Kidney (tissue), 14 donors: ENCODE results near the gene PNKP. TPM values are rescaled to one million over a fixed set of nuclear protein-coding genes. Genes with fewer than 3 reads are reported as not detected.

ENCODE experiments used
- DNase-seq, 5 donors: peaks; one replicate each; pipeline ENCODE4 v3.0.0-alpha.2; 2013 to 2020
- FAIRE-seq: peaks from 2 replicates; lab custom pipeline; 2012; peaks lifted over from hg19 to GRCh38; lab: Jason Lieb, UNC
- H3K27ac ChIP-seq, 2 donors: one replicate each; pipeline ENCODE4 v1.7.0; 2013; ENCODE audit warnings: low read depth in 2 of 2, low read length in 2 of 2, inconsistent platforms in 1 of 2
- H3K27me3 ChIP-seq: one replicate; pipeline ENCODE4 v1.7.1; 2013; ENCODE audit warnings: low read length, inconsistent platforms; ENCODE audit not compliant: control insufficient read depth, insufficient read depth
- H3K36me3 ChIP-seq, 3 donors: one replicate each; pipeline versions ENCODE4 v1.7.0 to v1.7.1; 2013; ENCODE audit warnings: low read length in 3 of 3, control low read depth in 1 of 3, inconsistent platforms in 1 of 3; ENCODE audit not compliant: insufficient read depth in 3 of 3, control insufficient read depth in 2 of 3
- H3K4me1 ChIP-seq, 3 donors: one replicate each; pipeline versions ENCODE4 v1.7.0 to v1.7.1; 2013; ENCODE audit warnings: low read length in 3 of 3, inconsistent platforms in 1 of 3, low read depth in 1 of 3; ENCODE audit not compliant: control insufficient read depth in 2 of 3, insufficient read depth in 2 of 3
- H3K4me3 ChIP-seq, 3 donors: one replicate each; pipeline versions ENCODE4 v1.7.0 to v1.8.1; 2013; ENCODE audit warnings: low read length in 3 of 3, control low read depth in 1 of 3, inconsistent platforms in 1 of 3
- H3K9ac ChIP-seq, 3 donors: one replicate each; pipeline versions ENCODE4 v1.7.0 to v1.7.1; 2013; ENCODE audit warnings: low read length in 3 of 3, control low read depth in 1 of 3, inconsistent platforms in 1 of 3
- H3K9me3 ChIP-seq, 3 donors: one replicate each; pipeline versions ENCODE4 v1.7.0 to v1.7.1; 2013; ENCODE audit warnings: low read length in 3 of 3, control low read depth in 1 of 3, inconsistent platforms in 1 of 3; ENCODE audit not compliant: control insufficient read depth in 2 of 3, insufficient read depth in 1 of 3
- intact Hi-C: fragments of 100-400 bp; cut with DNase I; formaldehyde crosslinking; loops from one replicate; pipeline ENCODE4 v1.11.1; 2022
- polyA plus RNA-seq: library from polyadenylated mRNA; stranded (reverse); fragments of 350-450 nt; fragmentation: Illumina TruSeq; extraction: RNeasy Lipid Tissue Mini Kit (QIAGEN cat#74804); gene quantifications from one replicate; pipeline ENCODE4 v1.2.3, GENCODE V29; 2014; ENCODE audit warnings: low read depth, low replicate concordance; ENCODE audit not compliant: insufficient read depth
- total RNA-seq: library from RNA; stranded (reverse); fragmentation: NEBNext Ultra II Directional; extraction: Animal tissue kit (Norgen Biotek cat#: 25700); gene quantifications from one replicate; pipeline ENCODE4 v1.2.1, GENCODE V29; 2021
- TF ChIP-seq, protein P1 (sequence below): IDR thresholded peaks from 3 replicates; pipeline ENCODE4 v1.5.1; 2012; ENCODE audit warnings: mild to moderate bottlenecking, moderate library complexity, borderline replicate concordance; ENCODE audit not compliant: insufficient read depth; ENCODE audit errors: extremely low read depth
- donor health status: control.
- donor health status: control.
- donor health status: control.
- donor health status: control.
- donor health status: control.
- donor health status: DM: yes; HTN: yes; CAD: no.
- donor health status: Normal renal cell carcinoma (clear cell type).

PNKP gene
- total and polyA plus RNA-seq, 2 donors from 2014 or later: 45.5 to 101 TPM

DNA sequence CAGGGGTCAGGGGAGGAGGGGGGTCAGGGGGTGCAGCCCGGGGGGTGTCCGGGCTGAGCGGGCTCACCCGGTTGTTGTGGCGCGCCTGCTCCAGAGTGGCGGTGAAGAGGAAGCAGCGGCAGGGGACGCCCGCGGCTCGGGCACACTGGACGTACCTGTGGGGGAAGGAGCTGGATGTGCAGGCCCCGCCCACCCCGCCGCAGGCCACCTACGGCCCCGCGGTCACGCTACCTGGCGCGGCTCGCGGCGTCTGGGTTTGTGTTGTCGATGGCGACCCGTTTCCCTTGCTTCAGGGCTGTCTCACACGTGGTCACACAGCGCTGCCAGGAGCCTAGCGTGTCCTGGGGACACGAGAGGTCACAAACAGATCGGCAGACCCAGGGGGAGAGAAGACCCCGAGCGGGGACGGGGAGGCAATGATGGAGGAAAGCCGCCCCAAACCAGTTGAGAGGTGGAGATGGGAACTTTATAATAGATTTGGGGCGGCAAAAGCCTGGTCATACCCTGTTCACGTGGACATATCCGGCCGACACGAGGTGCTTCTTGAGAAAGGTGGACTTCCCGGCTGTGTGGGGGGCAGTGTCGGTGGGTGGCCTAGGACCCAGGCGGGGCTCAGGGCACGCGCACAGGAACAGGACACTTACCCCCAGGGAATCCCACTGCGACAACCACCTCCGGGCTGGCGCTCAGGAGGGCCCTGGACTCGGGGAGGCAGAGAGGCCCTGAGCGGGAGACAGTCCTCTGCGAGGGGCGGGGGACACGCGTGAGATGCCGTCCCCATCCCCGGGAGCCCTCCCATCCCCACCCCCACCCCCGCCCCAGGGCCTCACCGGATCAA, 5.6 kb downstream of the PNKP start:
- Histone ChIP-seq H3K27me3 (no peaks in the 10 kb centered on the region), H3K4me1 (peaks cover 0 to 13% (median 8%) of the 10 kb centered on the region in 3 donors), H3K27ac (no peak overlapping the region), H3K36me3 (peaks cover 6 to 29% (median 14%) of the 10 kb centered on the region in 3 donors), H3K9me3 (no peaks in the 10 kb centered on the region), H3K4me3 (no peak overlapping the region), H3K9ac (no peak overlapping the region)
- FAIRE-seq: no peak
- TF ChIP-seq, protein P1, sequence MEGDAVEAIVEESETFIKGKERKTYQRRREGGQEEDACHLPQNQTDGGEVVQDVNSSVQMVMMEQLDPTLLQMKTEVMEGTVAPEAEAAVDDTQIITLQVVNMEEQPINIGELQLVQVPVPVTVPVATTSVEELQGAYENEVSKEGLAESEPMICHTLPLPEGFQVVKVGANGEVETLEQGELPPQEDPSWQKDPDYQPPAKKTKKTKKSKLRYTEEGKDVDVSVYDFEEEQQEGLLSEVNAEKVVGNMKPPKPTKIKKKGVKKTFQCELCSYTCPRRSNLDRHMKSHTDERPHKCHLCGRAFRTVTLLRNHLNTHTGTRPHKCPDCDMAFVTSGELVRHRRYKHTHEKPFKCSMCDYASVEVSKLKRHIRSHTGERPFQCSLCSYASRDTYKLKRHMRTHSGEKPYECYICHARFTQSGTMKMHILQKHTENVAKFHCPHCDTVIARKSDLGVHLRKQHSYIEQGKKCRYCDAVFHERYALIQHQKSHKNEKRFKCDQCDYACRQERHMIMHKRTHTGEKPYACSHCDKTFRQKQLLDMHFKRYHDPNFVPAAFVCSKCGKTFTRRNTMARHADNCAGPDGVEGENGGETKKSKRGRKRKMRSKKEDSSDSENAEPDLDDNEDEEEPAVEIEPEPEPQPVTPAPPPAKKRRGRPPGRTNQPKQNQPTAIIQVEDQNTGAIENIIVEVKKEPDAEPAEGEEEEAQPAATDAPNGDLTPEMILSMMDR: no peak
- peak; percentile 61 to 85 (median 63) for DNase-seq
- intact Hi-C loops: no loop called here

DNA sequence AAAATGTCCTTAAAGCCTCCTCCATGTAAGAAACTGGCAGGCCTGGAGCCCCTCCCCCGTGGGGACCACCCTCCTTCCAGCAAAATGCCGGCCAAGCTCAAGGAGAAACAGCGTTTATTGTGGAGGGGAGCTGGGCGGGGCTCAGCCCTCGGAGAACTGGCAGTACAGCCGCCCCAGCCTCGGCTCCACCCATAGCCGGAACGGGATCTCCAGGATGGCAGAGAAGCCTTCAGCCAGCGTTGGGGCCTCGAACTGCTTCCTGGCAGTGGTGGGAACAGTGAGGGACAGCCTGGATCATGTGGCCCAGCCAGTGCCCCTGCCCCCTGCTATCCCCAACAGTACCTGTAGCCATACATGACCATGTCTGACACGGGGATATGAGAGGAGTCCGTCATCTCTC, 6.3 kb downstream of the PNKP start:
- H3K4me1 ChIP-seq: peaks cover 0 to 7% (median 1%) of the 10 kb centered on the region in 3 donors
- intact Hi-C loops: no loop called here
- H3K27ac ChIP-seq: no peak overlapping the region
- no peak overlapping the region for H3K4me3 ChIP-seq
- FAIRE-seq: no peak
- H3K9me3 ChIP-seq: no peaks in the 10 kb centered on the region
- H3K27me3 ChIP-seq: no peaks in the 10 kb centered on the region
- H3K9ac ChIP-seq: no peak overlapping the region
- H3K36me3 ChIP-seq: peaks cover 6 to 35% (median 14%) of the 10 kb centered on the region in 3 donors
- DNase-seq: peak; percentile 49 to 84 (median 67)
- TF ChIP-seq, protein P1: no peak

DNA sequence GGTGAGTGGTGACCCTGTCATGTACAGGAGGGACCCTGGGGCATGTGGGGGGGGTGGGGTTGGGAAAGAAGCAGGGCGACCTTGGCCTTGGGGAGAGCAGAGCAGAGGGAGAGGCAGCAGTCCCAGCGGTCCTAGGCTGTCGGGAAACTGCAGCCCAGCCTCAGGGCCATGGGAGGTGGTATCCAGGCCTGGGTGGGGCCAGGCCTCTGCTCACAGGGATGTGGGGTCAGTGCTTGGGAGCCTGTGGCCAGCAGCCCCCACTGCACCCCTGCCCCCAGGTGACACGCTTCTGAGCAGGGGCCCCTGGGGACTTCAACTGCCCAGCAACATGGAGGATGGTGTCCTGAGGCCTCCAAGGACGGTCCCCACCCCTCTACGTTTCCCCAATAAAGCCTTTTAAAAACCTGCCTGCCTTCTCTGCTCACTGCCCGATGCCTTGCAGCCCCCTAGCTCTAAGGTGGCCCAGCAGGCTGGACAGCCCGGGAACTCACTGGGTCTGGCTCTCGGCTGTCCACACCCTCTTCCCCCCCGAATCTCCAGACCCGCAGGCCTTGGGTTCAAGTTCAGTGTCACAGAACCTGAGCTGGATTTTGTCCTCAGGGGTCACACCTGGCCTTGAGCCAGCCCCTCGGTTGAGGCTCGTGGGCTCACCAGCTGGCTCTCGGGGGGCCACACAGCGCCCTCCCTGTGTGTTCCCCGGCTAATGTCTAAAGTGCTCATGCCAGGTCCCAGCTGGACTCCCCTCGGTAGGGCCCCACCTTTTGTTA, 6.9 kb downstream of the PNKP start:
- intact Hi-C loops: no loop called here
- no peak overlapping the region for H3K9ac ChIP-seq
- TF ChIP-seq, protein P1: no peak
- H3K27me3 ChIP-seq: no peaks in the 10 kb centered on the region
- DNase-seq (peak in 1 of 5 donors; percentile 66), FAIRE-seq (no peak)
- peaks cover 6 to 37% (median 14%) of the 10 kb centered on the region in 3 donors for H3K36me3 ChIP-seq
- H3K27ac ChIP-seq: no peak overlapping the region
- H3K4me1 ChIP-seq: peaks cover 0 to 3% (median 0%) of the 10 kb centered on the region in 3 donors
- H3K4me3 ChIP-seq: no peak overlapping the region
- no peaks in the 10 kb centered on the region for H3K9me3 ChIP-seq
